ENCODE data around the gene RMRP. TPM values are rescaled to one million over a fixed set of nuclear protein-coding genes. Genes with fewer than 3 reads are reported as not detected.

RMRP gene
- total RNA-seq (over 10,000 TPM in 1 of 4 donors, 1,000 to 10,000 TPM in 3; 3,787 to 10,280 (median 6,744) TPM), polyA plus RNA-seq (10 to 100 TPM in 1 of 3 donors, not detected in 2; 26.8 TPM)
- long read RNA-seq, donor 1, result 0 reads
- long read RNA-seq, donor 2, result 0 reads

- 0 to 1% (median 0%) methylated on average over 42 of the region's 42 CpGs for WGBS, 3 donors
- DNase-seq, result peak; percentile 98 to 99
- Histone ChIP-seq H3K36me3 (ENCODE audit: insufficient read depth in 1 of 2, low read depth in 1 of 2) (peaks cover 0 to 18% of the 10 kb centered on the region in 2 donors), H3K27me3 (ENCODE audit: insufficient read depth in 3 of 3, low read length in 2 of 3) (no peaks in the 10 kb centered on the region), H3K4me1 (peaks cover 26% of the 10 kb centered on the region), H3K4me3 (peak within 1 kb of the TSS; percentile 89), H3K27ac (peak within 1 kb of the TSS; percentile 100), H3K9me3 (no peaks in the 10 kb centered on the region)
- peak; percentile 33 for TF ChIP-seq CTCF (IDR thresholded peaks at IDR 0.05)
- ATAC-seq, result peak; percentile 88 to 93 (median 90)
- intact Hi-C loops (cut with DNase I), result loop anchor here (2.0 kb wide), 2 partner anchors 49 to 73 kb away; no protein-coding TSS in a partner anchor
Measured at GRCh38 chr9:35657546-35658136, at the start of gene RMRP. Gene RMRP, minus strand, starts transcription at chr9:35658019.

- no peak overlapping the region for H3K27ac ChIP-seq
- ATAC-seq, result no peak
- 85 to 96% (median 88%) methylated on average over 10 of the region's 10 CpGs for WGBS, 3 donors
- H3K36me3 ChIP-seq (ENCODE audit: insufficient read depth in 1 of 2, low read depth in 1 of 2), result peaks cover 21 to 99% of the 10 kb centered on the region in 2 donors
- intact Hi-C loops (cut with DNase I), result loop anchor here in 1 of 2 donors (10.0 kb wide), 1 partner anchor 302 kb away; no protein-coding TSS in a partner anchor
- TF ChIP-seq CTCF (IDR thresholded peaks at IDR 0.05), result no peak
- H3K9me3 ChIP-seq, result no peaks in the 10 kb centered on the region
- H3K27me3 ChIP-seq (ENCODE audit: insufficient read depth in 3 of 3, low read length in 2 of 3), result no peaks in the 10 kb centered on the region
- no peak overlapping the region for H3K4me3 ChIP-seq
- no peak for DNase-seq
- H3K4me1 ChIP-seq, result no peaks in the 10 kb centered on the region
Measured at GRCh38 chr9:35706951-35707350, 49.1 kb upstream of the RMRP start.

GRCh38 chr9:35705836-35706430 is 48.1 kb upstream of the RMRP start:
- no peak for TF ChIP-seq CTCF (IDR thresholded peaks at IDR 0.05)
- peak in 2 of 4 donors; percentile 12 to 23 for ATAC-seq
- H3K27ac ChIP-seq, result no peak overlapping the region
- no peak for DNase-seq
- peaks cover 21 to 99% of the 10 kb centered on the region in 2 donors for H3K36me3 ChIP-seq (ENCODE audit: insufficient read depth in 1 of 2, low read depth in 1 of 2)
- no peak overlapping the region for H3K4me3 ChIP-seq
- H3K9me3 ChIP-seq, result no peaks in the 10 kb centered on the region
- no peaks in the 10 kb centered on the region for H3K27me3 ChIP-seq (ENCODE audit: insufficient read depth in 3 of 3, low read length in 2 of 3)
- intact Hi-C loops (cut with DNase I), result loop anchor here in 1 of 2 donors (10.0 kb wide), 1 partner anchor 301 kb away; no protein-coding TSS in a partner anchor
- WGBS, 3 donors, result 88 to 90% (median 88%) methylated on average over 7 of the region's 7 CpGs
- no peaks in the 10 kb centered on the region for H3K4me1 ChIP-seq

- 73 to 89% (median 76%) methylated on average over 8 of the region's 8 CpGs for WGBS, 3 donors
- Histone ChIP-seq H3K36me3 (ENCODE audit: insufficient read depth in 1 of 2, low read depth in 1 of 2) (peaks cover 18 to 99% of the 10 kb centered on the region in 2 donors), H3K27me3 (ENCODE audit: insufficient read depth in 3 of 3, low read length in 2 of 3) (no peaks in the 10 kb centered on the region), H3K4me1 (no peaks in the 10 kb centered on the region), H3K27ac (no peak overlapping the region), H3K9me3 (no peaks in the 10 kb centered on the region), H3K4me3 (no peak overlapping the region)
- intact Hi-C loops (cut with DNase I), result loop anchor here in 1 of 2 donors (10.0 kb wide), 1 partner anchor 301 kb away; no protein-coding TSS in a partner anchor
- ATAC-seq, result no peak
- DNase-seq, result no peak
- TF ChIP-seq CTCF (IDR thresholded peaks at IDR 0.05), result no peak
Measured at GRCh38 chr9:35705372-35705771, 47.6 kb upstream of the RMRP start.
